HG02623 (cell line): ENCODE measurements around the gene PDE5A.
"Not testable (repeated sequence)": the region's sequence is repeated elsewhere in the genome, so short reads cannot be mapped to it uniquely, and the experiment has no call there.

ENCODE experiments used
- ATAC-seq: cut with Tn5 transposase; IDR thresholded peaks from one replicate; pipeline ENCODE4 v1.9.1; 2021; ENCODE audit warnings: moderate library complexity; ENCODE audit not compliant: unreplicated experiment

The PDE5A gene

DNA sequence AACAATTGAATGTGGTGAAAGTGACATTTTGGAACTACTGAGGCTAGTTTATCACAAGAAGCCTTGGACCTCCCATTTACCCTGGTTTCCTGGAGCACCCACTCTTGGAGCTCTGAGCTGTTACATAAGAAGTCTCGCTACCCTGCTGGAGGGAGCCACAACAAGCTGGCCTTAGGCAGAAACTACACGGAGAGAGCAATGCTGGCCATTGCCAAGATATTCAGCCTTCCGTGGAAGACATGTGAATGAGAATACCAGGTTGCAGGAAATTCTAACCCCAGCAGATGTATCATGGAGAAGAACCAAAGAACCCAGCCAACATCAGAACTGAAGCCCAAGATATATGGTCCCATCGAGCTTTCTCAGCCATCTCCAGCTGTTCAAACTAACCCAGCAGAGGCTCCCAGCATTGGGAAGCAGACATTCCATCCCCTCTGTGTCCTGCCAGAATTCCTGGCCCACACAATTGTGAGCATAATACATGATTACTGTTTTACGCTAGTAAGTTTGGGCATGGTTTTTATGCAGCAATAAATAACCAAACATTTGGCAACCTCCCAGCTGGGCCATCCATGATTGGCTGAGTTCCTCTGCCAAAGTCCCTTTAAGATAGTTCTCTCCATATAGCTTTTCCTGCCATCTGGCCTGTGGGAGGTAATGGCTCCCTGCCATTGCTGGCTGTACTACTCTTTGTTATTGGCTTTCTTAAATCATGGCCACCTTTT, 17.9 kb upstream of the PDE5A start:
- ATAC-seq, result no peak

DNA sequence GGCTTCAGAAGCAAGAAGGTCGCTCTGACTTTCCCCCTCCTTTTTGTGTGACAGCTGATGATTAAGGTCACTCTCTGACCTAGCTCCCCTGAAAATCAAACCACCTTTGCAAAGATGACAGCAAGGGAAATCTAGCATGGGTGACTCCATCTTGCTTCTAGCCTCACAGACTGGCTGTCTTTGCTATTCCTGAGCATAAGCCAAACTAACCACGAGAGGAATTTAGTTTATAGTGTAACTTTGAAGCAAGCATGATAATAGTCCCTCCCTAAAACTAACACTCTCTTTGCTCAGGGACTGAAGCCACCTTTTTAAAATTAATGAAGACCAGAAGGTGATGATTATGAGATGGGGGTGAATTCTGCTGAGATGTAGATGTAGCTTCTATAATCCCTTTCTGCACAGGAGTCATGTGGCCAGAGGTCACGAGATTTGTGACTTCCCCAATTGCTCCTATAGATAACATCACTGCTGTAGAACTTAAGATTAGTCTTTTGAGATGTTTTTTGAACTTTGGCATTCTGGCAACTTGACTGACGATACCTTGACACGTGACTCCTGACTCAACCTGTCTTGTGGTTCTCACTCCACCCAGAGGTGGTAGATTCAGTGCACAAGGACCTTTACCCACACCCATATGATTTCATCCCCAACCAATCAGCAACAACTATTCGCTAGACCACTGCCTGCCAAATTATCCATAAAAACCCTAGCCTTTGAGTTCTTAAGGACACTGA, 14.9 kb upstream of the PDE5A start:
- ATAC-seq, result no peak

DNA sequence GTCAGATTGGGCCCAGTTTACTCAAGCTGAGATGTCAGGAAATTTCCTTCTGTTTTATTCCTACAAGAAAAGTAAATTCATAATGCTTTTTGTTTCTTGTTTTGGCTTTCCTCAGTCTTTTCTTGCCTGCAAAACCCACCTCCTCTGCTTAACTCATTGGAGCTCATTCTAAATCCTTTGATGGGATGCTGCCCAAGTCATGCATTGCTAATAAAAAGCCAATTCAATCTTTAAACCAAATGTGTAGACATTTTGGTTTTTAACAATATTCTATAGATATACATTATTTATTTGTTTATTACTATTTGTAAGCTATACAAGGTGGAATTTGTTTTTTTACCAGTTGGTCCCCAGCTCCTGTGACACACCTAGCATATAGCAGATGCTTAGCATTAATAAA, 13.2 kb upstream of the PDE5A start:
- ATAC-seq, result no peak

DNA sequence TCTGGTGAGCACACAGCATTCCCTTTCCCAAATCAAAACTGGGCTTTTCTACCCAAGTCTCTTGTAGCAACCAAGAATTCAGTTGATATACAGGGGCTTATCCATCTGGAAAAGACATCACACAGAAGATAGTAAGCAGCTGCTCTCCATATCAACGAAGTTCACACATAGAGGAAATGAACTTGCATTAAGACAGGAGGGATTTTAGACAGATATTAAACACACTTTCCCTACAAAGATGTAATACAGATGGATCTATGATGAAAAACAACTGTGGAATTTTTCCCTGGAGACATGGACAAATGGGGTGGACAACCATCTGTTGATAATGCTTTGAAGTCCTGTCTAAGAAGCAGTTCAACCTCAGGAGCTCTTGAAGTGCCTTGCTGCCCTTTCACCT, 9.8 kb upstream of the PDE5A start:
- no peak for ATAC-seq

DNA sequence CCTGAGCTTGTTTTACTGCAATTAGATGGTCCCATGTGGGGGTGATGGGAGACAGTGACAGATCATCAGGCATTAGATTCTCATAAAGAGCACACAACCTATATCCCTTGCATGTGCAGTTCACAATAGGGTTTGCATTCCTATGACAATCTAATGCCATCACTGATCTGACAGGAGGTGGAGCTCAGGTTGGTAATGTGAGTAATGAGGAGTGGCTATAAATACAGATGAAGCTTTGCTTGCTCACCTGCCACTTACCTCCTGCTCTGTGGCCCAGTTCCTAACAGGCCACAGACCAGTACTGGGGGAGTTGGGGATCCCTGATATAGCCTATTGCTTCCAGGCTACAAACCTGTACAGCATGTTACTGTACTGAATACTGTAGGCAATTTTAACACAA, 8.2 kb upstream of the PDE5A start:
- ATAC-seq, result not testable (repeated sequence)

DNA sequence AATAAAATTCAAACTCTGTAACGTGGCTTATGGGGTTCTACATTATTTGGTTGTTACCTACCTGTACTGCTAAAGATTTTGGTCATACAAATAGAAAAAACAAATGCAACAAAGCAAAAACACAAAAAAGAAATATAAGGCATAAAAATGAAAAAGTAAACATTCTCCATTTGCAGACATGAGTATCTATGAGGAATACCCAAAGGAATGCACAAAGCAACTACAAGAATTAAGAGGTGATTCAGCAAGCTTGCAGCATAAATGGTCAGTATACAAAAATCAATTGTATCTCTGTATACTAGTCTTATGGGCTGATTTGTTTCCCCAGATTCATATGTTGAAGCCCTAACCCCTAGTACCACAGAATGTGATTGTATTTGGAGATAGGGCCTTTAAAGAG, 3.6 kb upstream of the PDE5A start:
- ATAC-seq, result no peak

DNA sequence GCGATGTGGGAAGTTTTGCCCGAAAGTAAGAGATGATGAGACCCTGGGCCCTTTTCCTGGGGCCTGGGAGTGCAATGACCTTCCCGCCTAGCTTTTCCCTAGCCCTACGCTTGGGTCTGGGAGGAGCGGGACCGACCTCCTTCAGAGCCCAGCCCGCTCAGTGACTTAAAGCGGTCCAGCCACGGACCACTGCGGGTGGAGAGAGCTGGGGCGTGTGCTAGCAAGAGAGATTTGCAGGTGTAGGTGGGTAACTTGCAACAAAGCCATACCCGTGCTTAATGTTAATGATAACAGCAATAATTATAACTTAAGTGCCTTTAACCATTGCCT, 503 bp upstream of the PDE5A start:
- peak; percentile 23 for ATAC-seq

DNA sequence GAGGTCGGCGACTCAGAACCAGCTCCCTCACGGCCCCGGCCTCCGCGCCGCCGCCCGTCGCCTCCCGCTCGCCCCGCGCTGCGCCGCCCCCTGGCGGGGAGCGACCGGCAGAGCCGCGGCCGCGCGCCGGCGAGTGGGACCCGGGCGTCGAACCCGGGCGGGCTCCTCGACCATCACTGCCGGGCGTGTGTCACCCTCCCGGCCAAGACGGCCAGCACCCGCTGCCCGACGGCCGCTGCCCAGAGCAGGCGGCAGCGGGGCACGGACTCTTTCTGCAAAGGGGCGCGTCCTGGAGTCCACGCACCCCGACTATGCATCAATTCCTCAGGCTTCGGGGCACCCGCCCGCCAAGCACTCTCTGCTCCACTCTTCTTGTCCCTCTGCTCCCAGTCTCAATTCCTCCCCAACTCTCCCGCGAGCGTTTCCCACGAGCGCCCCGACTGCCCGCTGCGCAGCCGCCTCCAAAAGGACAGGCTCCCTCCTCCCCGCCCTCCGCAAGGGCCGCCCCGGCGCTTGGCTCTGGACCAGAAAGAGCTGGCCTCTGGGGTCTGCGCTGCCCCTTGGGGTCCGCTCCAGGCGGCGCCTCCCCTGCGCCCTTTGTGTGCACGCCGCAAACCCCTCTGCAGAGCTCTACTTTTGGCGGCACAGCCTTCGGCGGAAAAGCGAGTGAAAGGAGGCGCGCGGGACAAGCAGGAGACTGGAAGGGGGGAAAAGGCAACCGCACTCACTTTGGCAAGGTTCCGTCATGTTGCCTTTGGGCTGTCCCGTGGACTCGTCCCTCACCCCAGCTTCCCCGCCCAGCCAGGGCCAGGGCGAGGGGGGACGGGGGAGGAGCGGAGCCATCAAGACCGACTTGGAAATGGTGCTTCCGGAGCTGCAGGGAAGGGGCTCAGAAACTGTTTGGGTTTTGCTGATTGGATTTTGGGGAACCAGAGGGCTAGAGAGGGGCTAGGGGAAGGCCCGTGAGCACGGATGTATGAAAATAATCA, 1.0 kb downstream of the PDE5A start:
- peak; percentile 49 for ATAC-seq

DNA sequence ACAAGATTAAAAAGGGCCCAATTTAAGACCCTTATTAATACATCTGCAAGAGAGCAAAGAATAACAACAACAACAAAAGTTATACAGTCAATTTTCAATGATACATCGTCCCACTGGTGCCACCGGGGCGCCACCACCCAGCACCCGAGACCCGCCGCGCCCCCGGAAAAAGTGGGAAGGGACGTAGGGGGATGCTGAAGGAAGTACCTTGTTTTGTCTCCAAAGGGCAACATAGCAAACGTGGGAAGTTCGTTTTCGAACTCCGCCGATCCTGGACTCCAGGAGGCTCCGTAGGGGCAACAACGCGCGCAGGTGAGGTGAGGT, 1.7 kb downstream of the PDE5A start:
- no peak for ATAC-seq

DNA sequence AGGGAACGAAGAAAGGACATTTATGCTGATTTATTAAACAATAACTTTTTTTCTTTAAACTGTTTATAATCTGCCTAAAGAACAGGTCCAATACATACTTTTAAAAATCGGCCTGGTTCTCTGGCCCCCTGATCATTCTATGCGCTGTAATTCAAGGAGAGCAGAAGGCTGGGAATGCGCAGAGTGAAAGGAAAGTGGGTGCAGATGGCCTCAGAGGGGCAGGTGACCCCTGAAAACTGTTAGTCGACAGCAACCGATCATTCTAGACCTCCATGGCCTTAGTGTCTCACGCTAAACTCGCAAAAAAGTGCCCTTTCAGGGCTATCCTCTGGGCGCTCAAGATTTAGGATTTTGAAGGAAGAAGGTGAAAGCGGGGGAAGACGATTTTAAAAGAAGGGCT, 2.2 kb downstream of the PDE5A start:
- ATAC-seq, result no peak

DNA sequence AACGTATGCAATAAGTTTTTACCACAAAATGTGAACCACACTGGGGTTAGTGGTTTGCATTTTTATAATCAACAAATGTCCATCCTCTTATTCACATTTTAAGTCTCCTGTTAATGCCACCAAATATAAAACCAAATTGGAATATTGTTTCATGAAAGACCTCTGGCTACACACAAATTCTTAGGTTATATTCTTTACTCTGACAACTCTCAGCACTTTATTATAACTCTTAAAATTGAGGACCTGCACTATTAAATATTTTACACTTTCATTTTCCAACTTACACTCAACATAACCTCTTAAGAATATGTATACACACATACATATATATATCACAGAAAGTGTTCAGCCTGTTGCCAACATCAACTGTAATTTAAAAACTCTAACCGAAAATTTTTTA, 2.8 kb downstream of the PDE5A start:
- ATAC-seq, result no peak

DNA sequence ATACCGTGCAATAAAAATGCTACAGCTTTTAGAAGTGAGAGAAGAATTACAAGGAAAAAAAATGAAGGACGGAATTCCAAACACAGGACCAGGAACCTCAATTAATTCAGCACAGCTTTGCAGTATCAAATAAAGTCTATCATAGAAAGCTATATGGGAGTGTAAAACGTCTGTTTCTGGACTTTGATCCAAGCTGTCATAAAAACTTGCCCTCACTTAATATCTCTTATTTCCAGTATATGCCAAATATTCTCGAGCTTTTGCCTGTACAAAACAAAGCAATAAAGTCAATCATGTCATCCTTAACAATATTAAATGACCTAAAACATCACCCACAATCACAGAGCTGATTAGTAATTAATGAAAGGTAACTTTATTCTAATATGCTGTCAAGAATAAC, 4.2 kb downstream of the PDE5A start:
- no peak for ATAC-seq

DNA sequence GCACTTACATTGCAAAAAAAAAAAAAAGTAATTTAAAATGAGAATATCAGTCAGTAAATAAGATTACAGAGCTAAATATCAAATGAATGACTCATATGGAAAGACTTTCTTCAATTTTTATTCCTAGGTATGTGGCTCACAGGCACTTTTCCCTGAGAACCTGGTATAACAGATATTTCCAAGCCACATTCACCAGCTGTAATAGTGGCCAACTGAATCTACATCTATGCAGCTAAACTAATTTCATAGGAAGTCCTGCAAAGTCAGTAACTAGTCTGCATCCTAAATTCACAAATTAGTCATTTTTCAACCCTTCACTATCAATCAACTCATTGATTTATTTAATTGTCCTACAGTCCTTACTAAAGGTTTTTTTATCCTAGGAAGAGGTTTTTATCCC, 5.6 kb downstream of the PDE5A start:
- no peak for ATAC-seq

DNA sequence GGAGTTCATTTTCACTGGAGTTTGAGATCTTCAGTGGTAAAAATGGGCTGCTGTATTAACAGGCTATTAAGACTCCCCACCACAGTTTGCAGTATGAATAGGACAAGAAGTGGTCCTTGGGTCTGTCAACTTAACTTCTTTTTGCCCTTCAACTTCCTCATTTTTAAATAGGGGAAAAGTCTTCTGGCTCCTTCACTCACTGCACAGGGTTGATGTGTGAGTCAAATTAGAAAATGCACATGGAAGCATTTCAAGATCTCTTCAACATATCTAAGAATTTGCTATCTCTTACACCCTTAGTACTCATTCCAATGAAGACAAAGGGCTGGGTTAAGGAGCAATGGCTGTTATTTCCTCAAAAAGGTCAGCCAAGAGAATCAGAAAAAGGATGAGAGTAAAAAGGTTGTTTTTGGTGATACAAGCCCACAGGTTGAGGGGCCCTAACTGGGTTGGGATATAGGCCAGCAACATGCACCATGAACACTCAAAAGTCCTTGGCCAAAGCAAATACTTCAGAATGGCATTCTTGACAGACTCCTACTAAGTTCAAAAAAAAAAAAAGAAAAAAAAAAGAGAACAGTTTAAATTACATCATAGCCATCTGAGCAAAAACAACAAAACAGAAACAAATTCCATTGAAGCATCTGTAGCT, 13.4 kb downstream of the PDE5A start:
- no peak for ATAC-seq

DNA sequence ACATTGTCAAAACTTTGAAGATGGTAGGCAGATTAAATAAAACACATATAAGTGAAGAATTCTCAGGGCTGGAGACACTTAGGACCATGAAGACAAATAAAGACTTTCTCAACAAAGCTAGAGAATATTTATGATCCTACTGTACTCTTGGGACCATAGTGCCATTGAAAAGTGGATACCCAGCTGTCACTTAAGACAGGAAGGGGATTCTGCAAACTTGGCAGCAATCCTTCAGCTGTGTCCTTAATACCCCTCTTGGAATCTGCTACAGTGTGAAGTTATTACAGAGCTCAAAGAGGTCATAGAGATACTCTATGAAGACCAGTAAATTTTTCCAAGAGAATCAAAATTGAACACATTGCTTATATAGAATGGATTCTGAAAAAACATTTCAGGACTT, 24.3 kb downstream of the PDE5A start:
- ATAC-seq, result no peak

DNA sequence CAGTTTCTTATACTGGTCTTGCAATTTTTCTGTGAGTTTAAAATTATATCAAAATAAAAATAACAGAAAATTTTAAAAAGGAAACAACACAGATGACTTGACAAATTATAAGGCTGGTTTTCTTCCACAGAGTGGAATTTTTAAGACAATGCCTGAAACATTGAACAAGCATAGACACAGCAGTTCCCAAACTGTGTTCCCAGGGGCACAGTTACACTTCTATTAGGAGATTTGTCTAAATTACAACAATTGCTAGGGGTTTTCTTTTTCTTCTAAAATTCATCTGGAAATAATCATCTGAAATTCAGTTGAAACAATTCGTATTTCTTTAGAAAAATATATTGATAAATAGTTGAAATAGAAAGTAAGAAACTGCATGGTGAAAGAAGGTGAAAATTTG, 26.2 kb downstream of the PDE5A start:
- ATAC-seq, result no peak

DNA sequence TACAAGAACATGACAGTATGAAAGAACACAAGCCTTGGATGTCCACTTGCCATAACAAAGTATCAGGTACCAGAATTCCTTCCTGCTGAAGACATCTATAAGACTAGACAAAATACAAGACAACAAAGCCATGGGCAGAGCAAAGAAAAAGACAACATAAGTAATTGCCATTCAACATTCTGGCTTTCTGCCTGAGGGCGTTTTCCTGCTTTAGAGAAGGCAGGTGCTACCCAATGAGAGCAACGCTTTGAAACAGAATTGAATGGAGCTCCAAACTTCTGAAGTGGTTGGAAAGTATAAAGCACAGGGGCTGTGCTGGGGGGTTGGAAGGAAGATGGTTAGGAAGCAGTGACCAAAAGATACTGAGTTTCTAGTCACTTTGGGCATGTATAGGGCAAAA, 30.1 kb downstream of the PDE5A start:
- ATAC-seq, result no peak

DNA sequence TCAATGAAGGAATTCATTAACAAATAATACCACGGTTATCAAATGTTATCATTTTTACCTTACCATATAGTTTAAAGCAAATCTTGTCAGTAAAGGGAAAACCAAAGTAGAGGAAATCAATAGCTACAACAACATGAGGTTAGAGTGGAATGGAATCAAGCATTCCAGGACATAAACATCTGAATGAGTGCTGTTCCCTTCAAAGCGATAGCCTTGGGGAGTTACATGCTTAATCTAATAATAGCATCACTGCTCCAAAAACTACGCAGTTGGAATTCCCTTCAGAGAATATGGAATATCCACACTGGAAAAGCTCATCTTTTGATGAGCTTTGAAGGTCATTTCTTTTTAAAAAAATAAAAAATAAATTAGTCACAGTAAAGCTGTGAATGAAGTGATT, 31.2 kb downstream of the PDE5A start:
- no peak for ATAC-seq

DNA sequence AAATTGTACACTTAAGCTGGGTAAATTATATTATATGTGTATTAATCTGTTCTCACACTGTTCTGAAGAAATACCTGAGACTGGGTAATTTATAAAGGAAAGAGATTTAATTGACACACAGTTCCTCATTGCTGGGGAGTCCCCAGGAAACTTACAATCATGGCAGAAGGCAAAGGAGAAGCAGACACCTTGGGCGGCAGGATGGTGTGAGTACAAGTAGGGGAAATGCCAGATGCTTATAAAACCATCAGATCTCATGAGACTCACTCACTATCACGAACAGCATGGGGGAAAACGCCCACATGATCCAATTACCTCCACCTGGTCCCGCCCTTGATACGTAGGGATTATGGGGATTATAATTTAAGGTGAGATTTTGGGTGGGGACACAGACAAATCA, 34.9 kb downstream of the PDE5A start:
- no peak for ATAC-seq

DNA sequence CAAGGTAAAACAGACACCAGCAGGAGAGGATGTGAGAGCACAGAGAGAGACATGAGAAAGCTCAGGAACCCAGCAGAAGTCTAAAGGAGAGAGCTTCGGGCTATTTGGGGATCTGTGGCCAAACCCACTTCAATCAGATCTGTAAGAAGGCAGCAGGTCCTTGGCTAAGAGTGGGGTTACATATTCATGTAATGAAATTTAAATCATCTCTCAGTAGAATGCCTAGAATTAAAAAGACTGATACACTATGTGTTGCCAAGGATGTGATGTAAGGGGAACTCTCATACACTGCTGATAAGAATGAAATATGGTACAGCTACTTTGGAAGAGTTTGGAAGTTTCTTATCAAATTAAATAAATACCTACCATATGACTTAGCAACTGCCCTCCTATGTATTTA, 35.8 kb downstream of the PDE5A start:
- ATAC-seq, result no peak

DNA sequence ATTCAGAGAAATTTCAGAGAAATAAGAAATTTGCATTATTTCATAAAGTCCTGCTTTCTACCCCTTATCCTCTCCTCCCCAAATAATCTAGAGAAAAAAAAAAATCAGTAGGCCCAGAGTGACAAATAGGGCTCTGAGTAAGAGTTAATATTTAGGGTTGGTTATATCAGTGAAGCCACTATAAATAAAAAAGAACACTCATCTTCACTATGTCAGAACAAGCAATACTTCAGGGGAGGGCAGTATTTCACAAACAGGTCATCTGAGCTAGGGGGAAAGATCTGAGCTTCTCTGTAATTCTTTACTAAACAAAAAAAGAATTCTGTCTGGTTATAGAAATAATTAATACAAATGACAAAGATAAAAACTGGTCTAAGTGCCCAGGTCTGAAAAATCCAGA, 39.4 kb downstream of the PDE5A start:
- ATAC-seq, result no peak
